ENCODE data around the gene ZNF775.

Gene ZNF775

DNA sequence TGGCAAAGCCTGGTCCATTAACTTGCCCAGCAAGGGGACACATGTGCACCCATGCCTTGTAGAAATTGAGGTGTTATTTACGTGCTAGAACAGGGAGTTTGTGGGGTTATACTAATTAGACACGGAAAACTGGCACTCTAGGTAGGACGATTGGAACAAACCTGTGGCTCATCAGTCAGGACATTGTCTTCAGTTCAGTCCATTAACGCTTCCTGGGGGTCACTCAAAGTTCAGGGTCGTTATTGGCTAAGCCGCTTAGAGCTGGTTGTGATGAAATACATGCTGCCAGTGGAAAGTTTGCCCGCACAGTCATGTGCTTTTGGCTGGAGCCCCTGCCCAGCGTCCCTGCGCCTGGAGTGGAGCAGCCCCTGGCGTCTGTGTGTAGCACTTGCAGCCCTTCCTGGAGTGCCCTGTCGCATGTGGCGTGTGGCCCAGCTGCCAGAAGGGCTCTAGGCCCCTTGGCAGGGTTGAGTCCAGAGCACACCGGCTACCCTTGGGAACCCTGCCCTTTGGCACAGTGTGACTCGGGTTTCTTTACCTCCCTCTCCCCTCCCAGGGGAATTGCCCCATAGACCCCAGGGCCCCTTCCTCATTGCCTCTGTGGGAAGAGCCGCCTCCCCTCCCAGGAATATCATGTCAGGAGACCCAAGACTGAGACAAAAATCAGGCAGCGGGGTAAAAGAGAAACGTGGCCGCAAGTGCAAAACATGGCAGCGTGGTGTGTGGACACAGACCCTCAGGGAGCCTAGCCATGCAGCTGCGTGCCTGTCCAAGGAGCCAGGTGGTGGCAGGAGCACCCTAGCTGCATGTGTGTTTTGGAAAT is 9.8 kb downstream of the ZNF775 start:
- TF ChIP-seq POLR2A (IDR thresholded peaks at IDR 0.05; ENCODE audit: low read length) (no peak), GATA1 (IDR thresholded peaks at IDR 0.05; ENCODE audit: low read depth, low read length) (no peak)
- peak in 1 of 2 experiments; percentile 23 for DNase-seq

DNA sequence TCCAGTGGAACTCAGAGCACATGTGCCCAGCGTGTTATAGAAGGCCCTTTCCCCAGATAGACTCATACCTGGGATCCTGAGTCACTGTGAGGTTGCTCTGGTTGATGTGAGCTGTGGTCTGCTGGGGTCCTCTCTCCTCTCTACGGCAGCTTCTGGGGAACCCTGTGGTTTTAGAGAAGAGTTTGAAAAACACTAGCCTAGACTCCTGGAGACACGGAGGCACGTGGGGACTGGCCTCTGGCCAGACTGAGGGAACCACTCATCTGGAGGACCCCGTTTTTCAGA is 10.3 kb downstream of the ZNF775 start:
- TF ChIP-seq POLR2A (IDR thresholded peaks at IDR 0.05; ENCODE audit: low read length) (no peak), GATA1 (IDR thresholded peaks at IDR 0.05; ENCODE audit: low read depth, low read length) (no peak)
- DNase-seq: no peak

DNA sequence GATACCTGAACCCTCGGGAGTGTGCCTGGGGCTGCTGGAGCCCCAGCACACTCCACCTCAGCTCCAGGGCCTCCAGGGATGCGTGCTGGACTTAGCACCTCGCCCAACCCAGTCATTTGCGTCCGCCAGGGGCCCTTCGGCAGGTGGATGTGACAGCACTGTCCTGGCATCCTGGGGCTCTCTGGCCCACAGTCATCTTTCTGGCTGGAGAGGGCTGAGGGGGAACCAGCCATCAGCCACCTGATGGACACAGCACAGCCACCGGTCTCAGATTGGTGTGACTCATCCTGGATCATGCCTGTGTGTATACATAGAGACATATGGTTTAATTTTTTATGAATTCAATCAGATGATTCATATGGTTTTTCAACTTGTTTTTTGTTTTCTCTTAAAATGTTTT is 11.1 kb downstream of the ZNF775 start:
- TF ChIP-seq POLR2A (IDR thresholded peaks at IDR 0.05; ENCODE audit: low read length): no peak
- no peak for TF ChIP-seq GATA1 (IDR thresholded peaks at IDR 0.05; ENCODE audit: low read depth, low read length)
- DNase-seq: no peak

DNA sequence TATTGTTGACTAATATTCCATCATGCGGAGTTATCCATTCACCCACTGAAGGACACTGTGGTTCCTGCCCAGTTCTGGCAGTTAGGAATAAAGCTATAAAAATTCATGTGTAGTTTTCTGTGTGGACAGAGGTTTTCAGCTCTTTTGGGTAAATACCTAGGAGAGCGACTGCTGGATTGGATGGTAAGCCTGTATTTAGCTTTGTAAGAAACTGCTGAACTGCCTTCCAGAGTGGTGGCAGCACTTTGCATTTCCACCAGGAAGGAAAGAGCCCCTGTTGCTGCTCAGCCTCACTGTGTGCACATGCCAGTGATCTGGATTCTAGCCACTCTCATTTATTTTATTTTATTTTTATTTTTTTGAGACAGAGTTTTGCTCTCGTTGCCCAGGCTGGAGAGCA is 14.2 kb downstream of the ZNF775 start:
- DNase-seq: no peak
- TF ChIP-seq GATA1 (IDR thresholded peaks at IDR 0.05; ENCODE audit: low read depth, low read length): no peak
- no peak for TF ChIP-seq POLR2A (IDR thresholded peaks at IDR 0.05; ENCODE audit: low read length)

DNA sequence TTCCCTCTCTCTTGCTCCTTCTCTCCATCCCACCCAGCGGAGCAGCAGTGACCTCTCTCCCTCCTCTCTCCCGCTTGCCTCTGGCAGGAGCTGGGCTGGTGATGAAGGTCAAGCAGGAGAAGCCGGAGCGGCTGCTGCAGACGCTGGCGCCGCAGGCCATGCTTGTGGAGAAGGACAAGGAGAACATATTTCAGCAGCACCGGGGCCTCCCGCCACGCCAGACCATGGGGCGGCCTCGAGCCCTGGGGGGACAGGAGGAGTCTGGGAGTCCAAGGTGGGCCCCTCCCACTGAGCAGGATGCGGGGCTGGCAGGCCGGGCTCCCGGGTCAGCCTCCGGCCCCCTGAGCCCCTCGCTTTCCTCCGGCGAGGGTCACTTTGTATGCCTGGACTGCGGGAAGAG is 17.3 kb downstream of the ZNF775 start:
- TF ChIP-seq POLR2A (IDR thresholded peaks at IDR 0.05; ENCODE audit: low read length): no peak
- no peak for TF ChIP-seq GATA1 (IDR thresholded peaks at IDR 0.05; ENCODE audit: low read depth, low read length)

DNA sequence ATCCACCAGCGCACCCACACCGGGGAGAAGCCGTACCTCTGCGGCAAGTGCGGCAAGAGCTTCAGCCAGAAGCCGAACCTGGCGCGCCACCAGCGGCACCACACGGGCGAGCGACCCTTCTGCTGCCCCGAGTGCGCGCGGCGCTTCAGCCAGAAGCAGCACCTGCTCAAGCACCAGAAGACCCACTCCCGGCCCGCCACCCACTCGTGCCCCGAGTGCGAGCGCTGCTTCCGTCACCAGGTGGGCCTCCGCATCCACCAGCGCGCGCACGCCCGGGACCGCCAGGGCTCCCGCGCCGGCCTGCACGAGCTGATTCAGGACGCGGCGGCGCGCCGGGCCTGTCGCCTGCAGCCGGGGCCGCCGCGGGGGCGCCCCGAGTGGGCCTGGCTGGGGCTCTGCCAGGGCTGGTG is 17.7 kb downstream of the ZNF775 start:
- DNase-seq: no peak
- TF ChIP-seq GATA1 (IDR thresholded peaks at IDR 0.05; ENCODE audit: low read depth, low read length) (no peak), POLR2A (IDR thresholded peaks at IDR 0.05; ENCODE audit: low read length) (no peak)

More for the DNA sequence above, 17.3 kb downstream of the ZNF775 start:
- DNase-seq: no peak

DNA sequence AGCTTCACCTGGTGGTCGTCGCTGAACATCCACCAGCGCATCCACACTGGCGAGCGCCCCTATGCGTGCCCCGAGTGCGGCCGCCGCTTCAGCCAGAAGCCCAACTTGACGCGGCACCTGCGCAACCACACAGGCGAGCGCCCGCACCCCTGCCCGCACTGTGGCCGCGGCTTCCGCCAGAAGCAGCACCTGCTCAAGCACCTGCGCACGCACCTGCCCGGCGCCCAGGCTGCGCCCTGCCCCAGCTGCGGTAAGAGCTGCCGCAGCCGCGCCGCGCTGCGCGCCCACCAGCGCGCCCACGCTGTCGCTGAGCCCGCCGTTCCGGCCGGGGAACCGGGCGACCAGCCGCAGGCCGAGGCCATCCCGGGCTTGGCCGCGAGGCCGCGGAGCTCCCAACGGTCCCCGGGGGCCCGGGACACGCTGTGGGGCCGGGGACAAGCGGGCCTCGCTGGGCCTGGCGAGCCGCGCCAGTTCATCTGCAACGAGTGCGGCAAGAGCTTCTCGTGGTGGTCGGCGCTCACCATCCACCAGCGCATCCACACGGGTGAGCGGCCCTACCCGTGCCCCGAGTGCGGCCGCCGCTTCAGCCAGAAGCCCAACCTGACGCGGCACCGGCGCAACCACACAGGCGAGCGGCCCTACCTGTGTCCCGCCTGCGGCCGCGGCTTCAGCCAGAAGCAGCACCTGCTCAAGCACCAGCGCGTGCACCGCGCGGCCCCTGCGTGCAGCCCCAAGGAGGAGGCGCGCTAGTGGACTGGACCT is 18.4 kb downstream of the ZNF775 start:
- TF ChIP-seq POLR2A (IDR thresholded peaks at IDR 0.05; ENCODE audit: low read length) (no peak), GATA1 (IDR thresholded peaks at IDR 0.05; ENCODE audit: low read depth, low read length) (no peak)
- DNase-seq: no peak

DNA sequence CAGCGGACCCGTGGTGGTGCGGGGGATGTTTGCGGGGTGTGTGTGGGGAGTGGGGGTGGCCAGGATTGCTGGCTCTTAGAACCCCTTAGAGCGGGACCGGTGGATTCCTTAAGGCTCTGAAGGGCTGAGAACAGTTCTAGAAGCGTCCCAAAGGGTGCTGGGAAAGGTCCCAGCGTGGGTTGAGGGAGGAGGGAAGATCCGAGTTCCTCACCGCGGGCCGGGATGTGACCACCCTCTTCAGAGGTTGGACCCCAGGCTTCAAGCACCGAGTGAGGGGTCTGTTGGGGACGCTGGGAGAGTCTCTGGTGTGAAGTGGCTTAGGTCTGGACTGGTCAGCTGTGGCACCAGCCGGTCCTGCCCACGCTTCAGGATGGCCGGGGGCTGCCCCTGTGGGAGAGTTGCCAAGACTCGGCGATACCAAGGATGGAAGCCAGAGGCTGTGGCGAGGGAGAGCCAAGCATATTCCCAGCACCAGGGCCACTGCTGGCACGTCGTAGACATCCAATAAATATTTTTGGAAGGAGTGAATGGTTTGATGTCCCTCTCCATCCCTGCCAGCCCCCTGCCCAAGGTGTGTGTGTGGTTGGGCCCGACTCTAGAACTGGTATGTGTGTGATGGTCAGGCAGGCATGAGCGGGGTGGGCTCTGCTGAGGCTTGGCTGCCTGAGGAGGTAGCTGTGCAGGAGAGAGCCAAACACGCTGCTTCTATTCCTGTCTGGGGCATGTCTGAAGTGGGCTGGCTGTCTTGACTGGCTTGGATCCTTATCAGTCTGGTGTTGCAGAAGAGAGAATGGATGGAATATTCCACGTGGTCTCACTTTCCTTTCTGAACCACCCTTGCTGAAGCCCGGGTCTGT is 19.2 kb downstream of the ZNF775 start:
- TF ChIP-seq GATA1 (IDR thresholded peaks at IDR 0.05; ENCODE audit: low read depth, low read length): no peak
- TF ChIP-seq POLR2A (IDR thresholded peaks at IDR 0.05; ENCODE audit: low read length): no peak
- no peak for DNase-seq

DNA sequence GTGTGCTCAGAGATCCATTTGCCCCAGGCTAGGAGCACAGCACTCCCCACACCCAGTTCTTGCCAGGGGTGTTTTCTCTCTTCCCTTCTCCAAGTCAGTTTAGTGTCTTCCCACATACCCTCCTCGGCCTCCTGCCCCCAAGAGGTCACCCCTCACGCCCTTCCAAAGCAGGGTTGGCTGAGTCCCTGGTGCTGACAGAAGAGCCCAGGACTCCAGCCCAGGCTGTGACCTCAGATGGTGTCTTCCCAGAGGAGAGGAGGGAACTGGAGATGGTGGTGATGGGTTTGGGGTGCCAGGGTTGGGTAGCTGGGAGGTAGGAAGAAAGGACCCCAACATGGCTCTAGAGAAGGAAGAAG is 19.8 kb downstream of the ZNF775 start:
- no peak for DNase-seq
- TF ChIP-seq POLR2A (IDR thresholded peaks at IDR 0.05; ENCODE audit: low read length): no peak
- TF ChIP-seq GATA1 (IDR thresholded peaks at IDR 0.05; ENCODE audit: low read depth, low read length): no peak

DNA sequence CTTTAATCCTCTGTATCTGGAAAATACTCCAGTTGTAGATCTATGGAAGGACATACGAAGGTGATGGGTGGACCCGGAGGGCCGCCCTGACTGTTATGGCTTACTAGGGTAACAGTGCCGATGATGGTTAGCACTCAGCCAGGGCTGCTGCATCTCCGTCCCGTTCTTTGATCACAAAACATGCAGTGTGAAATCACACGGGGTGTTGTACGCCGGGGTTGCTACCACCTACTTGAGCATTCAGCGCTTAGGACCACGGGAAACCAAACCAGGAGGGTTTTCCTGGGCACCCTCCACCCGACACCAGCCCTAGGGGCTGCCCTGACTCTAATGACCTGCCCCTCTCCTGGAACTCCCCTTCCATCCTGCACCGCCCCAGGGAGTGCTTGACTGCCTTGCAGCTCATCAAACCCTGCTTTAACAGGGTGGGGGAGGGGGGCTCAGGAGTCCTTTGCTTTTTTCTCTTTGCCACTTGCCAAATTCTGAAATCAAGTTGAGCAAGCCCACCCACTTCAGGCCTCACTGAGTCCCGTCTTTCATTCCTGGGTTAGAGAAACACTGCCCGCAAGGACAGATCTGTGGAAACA is 20.4 kb downstream of the ZNF775 start:
- DNase-seq: no peak
- TF ChIP-seq GATA1 (IDR thresholded peaks at IDR 0.05; ENCODE audit: low read depth, low read length): no peak
- no peak for TF ChIP-seq POLR2A (IDR thresholded peaks at IDR 0.05; ENCODE audit: low read length)

DNA sequence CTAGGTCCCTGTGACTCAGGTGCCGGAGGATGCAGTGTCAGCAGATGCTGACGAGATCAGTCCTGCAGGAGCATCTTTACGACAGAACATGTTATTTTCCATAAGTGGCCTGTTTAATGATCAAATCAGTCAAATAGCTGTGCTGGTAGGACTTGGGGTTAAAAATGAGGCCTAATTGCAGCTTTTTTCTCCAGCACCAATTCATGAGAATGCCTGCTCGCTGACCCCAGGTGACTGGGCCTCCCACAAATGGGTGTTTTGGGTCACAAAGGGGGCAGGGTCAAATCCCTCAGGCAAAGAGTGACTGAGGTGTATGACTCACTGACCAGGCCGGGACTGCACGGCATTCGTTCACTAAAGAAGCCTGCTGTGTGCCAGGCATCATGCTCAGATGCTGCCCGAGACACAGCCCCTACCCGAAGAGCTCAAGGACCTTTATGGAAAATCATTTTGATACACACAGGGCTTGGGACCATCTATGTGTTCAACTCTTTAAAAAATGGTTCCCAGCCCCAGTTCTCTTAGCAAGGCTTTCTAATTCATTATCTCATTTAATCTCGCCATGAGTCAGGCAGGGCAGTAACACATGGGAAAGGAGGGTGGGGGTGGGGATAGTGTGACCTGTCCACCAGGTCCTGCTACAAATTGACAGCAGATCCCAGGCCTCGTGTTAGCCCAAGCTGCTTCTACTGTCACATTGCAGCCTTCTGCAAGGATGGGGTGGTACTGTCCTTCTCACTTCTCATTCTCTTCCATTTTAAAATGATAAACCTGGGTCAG is 21.1 kb downstream of the ZNF775 start:
- peak; percentile 65 to 75 for DNase-seq
- no peak for TF ChIP-seq POLR2A (IDR thresholded peaks at IDR 0.05; ENCODE audit: low read length)
- no peak for TF ChIP-seq GATA1 (IDR thresholded peaks at IDR 0.05; ENCODE audit: low read depth, low read length)

DNA sequence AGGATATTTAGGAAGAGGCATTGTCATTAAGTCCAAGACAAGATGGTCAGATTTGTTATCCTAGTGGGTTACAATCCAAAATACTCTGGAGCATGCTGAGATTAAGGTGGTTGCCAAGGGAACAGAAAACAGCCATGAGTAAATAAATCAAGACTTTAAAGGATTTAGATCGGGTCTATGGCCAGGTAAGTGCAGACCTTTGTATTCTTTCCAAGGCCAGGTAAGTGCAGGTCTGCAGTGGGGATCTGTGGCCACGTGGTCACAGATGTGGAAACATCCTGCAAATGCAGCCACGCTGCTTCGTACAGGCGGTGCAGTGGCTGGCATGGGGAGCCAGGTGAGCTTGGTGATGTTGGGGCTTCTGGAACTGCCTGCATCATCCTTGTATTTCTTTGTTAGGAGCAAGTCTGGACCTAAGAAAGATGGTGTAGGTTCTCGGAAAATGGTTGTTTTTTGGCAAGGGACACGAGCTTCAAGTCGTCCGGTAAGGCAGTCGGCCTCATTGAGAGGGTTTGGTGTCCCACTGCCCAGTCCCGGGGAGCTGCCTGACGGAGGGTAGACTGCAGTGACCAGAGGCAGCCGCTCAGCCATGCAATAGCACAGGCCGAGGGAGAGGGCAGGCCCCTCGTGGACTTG is 21.8 kb downstream of the ZNF775 start:
- TF ChIP-seq POLR2A (IDR thresholded peaks at IDR 0.05; ENCODE audit: low read length) (no peak), GATA1 (IDR thresholded peaks at IDR 0.05; ENCODE audit: low read depth, low read length) (no peak)
- no peak for DNase-seq

DNA sequence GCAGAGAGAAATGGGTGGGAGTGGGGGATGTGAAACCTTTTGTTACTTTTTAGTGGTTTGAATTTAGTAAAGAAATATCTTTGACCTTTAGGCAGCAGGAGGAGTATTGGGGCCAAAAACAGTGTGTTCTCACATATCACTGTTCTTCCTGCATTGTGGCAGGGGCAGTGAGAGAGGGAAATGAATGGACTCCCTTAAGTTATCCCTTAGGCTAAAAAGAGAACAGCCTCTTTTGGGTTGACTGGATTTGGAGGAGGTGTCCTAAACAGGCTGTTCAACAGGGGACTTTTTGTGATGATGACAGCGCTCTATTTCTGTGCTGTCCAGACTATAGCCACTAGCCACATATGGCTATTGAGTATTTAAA is 22.3 kb downstream of the ZNF775 start:
- TF ChIP-seq POLR2A (IDR thresholded peaks at IDR 0.05; ENCODE audit: low read length) (no peak), GATA1 (IDR thresholded peaks at IDR 0.05; ENCODE audit: low read depth, low read length) (no peak)
- no peak for DNase-seq
